Measurements from ENCODE around the gene OXNAD1.

OXNAD1 gene

GRCh38 chr3:16277471-16277870, 12.5 kb downstream of the OXNAD1 start:
- no peak for DNase-seq (ENCODE audit: low read depth in 2 of 2)

GRCh38 chr3:16279010-16279801, 14.2 kb downstream of the OXNAD1 start:
- DNase-seq (ENCODE audit: low read depth in 2 of 2), result no peak

- DNase-seq (ENCODE audit: low read depth in 2 of 2), result no peak
Measured at GRCh38 chr3:16280671-16281070, 15.7 kb downstream of the OXNAD1 start.

GRCh38 chr3:16284633-16285032, 19.6 kb downstream of the OXNAD1 start:
- DNase-seq (ENCODE audit: low read depth in 2 of 2), result no peak

- DNase-seq (ENCODE audit: low read depth in 2 of 2), result peak in 1 of 2 donors; percentile 35
Measured at GRCh38 chr3:16286161-16286560, 21.1 kb downstream of the OXNAD1 start.

GRCh38 chr3:16286751-16287543, 21.9 kb downstream of the OXNAD1 start:
- no peak for DNase-seq (ENCODE audit: low read depth in 2 of 2)

- DNase-seq (ENCODE audit: low read depth in 2 of 2), result no peak
Measured at GRCh38 chr3:16288664-16289063, 23.7 kb downstream of the OXNAD1 start.

- DNase-seq (ENCODE audit: low read depth in 2 of 2), result no peak
Measured at GRCh38 chr3:16289144-16289889, 24.3 kb downstream of the OXNAD1 start.

- peak in 1 of 2 donors; percentile 20 for DNase-seq (ENCODE audit: low read depth in 2 of 2)
Measured at GRCh38 chr3:16290007-16290826, 25.2 kb downstream of the OXNAD1 start.

GRCh38 chr3:16290827-16291196, 25.8 kb downstream of the OXNAD1 start:
- DNase-seq (ENCODE audit: low read depth in 2 of 2), result no peak

- no peak for DNase-seq (ENCODE audit: low read depth in 2 of 2)
Measured at GRCh38 chr3:16294844-16295243, 29.8 kb downstream of the OXNAD1 start.

GRCh38 chr3:16295298-16295890, 30.4 kb downstream of the OXNAD1 start:
- DNase-seq (ENCODE audit: low read depth in 2 of 2), result no peak

GRCh38 chr3:16297997-16298885, 33.2 kb downstream of the OXNAD1 start:
- no peak for DNase-seq (ENCODE audit: low read depth in 2 of 2)

- no peak for DNase-seq (ENCODE audit: low read depth in 2 of 2)
Measured at GRCh38 chr3:16298891-16299290, 33.9 kb downstream of the OXNAD1 start.

GRCh38 chr3:16299746-16300145, 34.7 kb downstream of the OXNAD1 start:
- no peak for DNase-seq (ENCODE audit: low read depth in 2 of 2)

- DNase-seq (ENCODE audit: low read depth in 2 of 2), result no peak
Measured at GRCh38 chr3:16300307-16300706, 35.3 kb downstream of the OXNAD1 start.

- DNase-seq (ENCODE audit: low read depth in 2 of 2), result no peak
Measured at GRCh38 chr3:16300881-16301359, 35.9 kb downstream of the OXNAD1 start.

- DNase-seq (ENCODE audit: low read depth in 2 of 2), result no peak
Measured at GRCh38 chr3:16301507-16301906, 36.5 kb downstream of the OXNAD1 start.

GRCh38 chr3:16302082-16302631, 37.1 kb downstream of the OXNAD1 start:
- DNase-seq (ENCODE audit: low read depth in 2 of 2), result no peak
